ENCODE measurements around the gene ATF6.

The ATF6 gene

GRCh38 chr1:162006081-162006480 lies 240.0 kb downstream of the ATF6 start:
- no peak for DNase-seq

- no peak for DNase-seq
Measured at GRCh38 chr1:162007466-162007865, 241.3 kb downstream of the ATF6 start.

GRCh38 chr1:162008799-162009198 lies 242.7 kb downstream of the ATF6 start:
- DNase-seq, result no peak

GRCh38 chr1:162009501-162010174 lies 243.5 kb downstream of the ATF6 start:
- DNase-seq, result no peak

- no peak for DNase-seq
Measured at GRCh38 chr1:162010175-162010506, 244.0 kb downstream of the ATF6 start.

GRCh38 chr1:162011337-162012012 lies 245.4 kb downstream of the ATF6 start:
- no peak for DNase-seq

GRCh38 chr1:162013289-162013688 lies 247.2 kb downstream of the ATF6 start:
- DNase-seq, result no peak

Data from activated CD4-positive, alpha-beta T cell treated with anti-CD3 and anti-CD28 coated beads, Interleukin-2, amount 50 U/mL, for 4 hours (primary cell).